Fibroblast of skin of scalp (primary cell): Measurements from ENCODE around the gene EIF5B. TPM values are rescaled to one million over a fixed set of nuclear protein-coding genes. Genes with fewer than 3 reads are reported as not detected.
A peak's percentile ranks its signal among the peaks of the same experiment; 100 is the strongest.
"Not testable (repeated sequence)": the region's sequence is repeated elsewhere in the genome, so short reads cannot be mapped to it uniquely, and the experiment has no call there.

Experiments used
- DNase-seq: peaks from one replicate; pipeline ENCODE4 v3.0.0-alpha.2; 2013
- polyA plus RNA-seq, 2 experiments: library from polyadenylated mRNA; unstranded; fragments of 120-200 nt; gene quantifications; one replicate each; pipeline ENCODE4 v1.2.1, GENCODE V29; 2013; ENCODE audit not compliant: insufficient read length in 2 of 2

The EIF5B gene
- 52.0 TPM for polyA plus RNA-seq (2013, experiment 1 of 2; ENCODE audit: insufficient read length)
- 63.6 TPM for polyA plus RNA-seq (2013, experiment 2 of 2; ENCODE audit: insufficient read length)

- DNase-seq = peak; percentile 97
These were observed at the start of gene EIF5B for GRCh38 chr2:99337113-99338028. Gene EIF5B (plus strand): TSS chr2:99337389. CDS start chr2:99337555, 166 bp downstream.

- DNase-seq = peak; percentile 51
These were observed 39.2 kb upstream of the EIF5B start for GRCh38 chr2:99297994-99298393.

- no peak for DNase-seq
These were observed 37.6 kb upstream of the EIF5B start for GRCh38 chr2:99299580-99299979.

GRCh38 chr2:99301097-99301496 lies 36.1 kb upstream of the EIF5B start, which contains the start of gene LYG1:
Gene LYG1 (minus strand): TSS chr2:99301197. CDS start chr2:99295670, 5,527 bp downstream.
- DNase-seq = not testable (repeated sequence)

GRCh38 chr2:99317161-99317872 lies 19.9 kb upstream of the EIF5B start:
- no peak for DNase-seq

GRCh38 chr2:99317873-99318200 lies 19.4 kb upstream of the EIF5B start:
- DNase-seq = not testable (repeated sequence)

GRCh38 chr2:99325384-99325783 lies 11.8 kb upstream of the EIF5B start:
- no peak for DNase-seq

GRCh38 chr2:99335911-99336803 lies 1.0 kb upstream of the EIF5B start, which contains the start of gene TXNDC9:
Gene TXNDC9 (minus strand): TSS chr2:99336333. CDS start chr2:99333210, 3,123 bp downstream.
- peak; percentile 99 for DNase-seq

- DNase-seq = no peak
These were observed 431 bp upstream of the EIF5B start for GRCh38 chr2:99336804-99337112.

GRCh38 chr2:99338029-99338585 lies 918 bp downstream of the EIF5B start:
- DNase-seq = no peak

GRCh38 chr2:99340669-99341236 lies 3.6 kb downstream of the EIF5B start:
- DNase-seq = no peak

- DNase-seq = no peak
These were observed 5.3 kb downstream of the EIF5B start for GRCh38 chr2:99342536-99342935.

GRCh38 chr2:99345446-99345845 lies 8.3 kb downstream of the EIF5B start:
- not testable (repeated sequence) for DNase-seq

- DNase-seq = no peak
These were observed 9.0 kb downstream of the EIF5B start for GRCh38 chr2:99346218-99346617.

- DNase-seq = no peak
These were observed 11.0 kb downstream of the EIF5B start for GRCh38 chr2:99348173-99348572.

- DNase-seq = no peak
These were observed 13.0 kb downstream of the EIF5B start for GRCh38 chr2:99350194-99350593.

- DNase-seq = peak; percentile 66
These were observed 16.9 kb downstream of the EIF5B start for GRCh38 chr2:99354070-99354469.

GRCh38 chr2:99354825-99355224 lies 17.6 kb downstream of the EIF5B start:
- DNase-seq = not testable (repeated sequence)

- DNase-seq = no peak
These were observed 19.7 kb downstream of the EIF5B start for GRCh38 chr2:99356853-99357252.

GRCh38 chr2:99365661-99366060 lies 28.5 kb downstream of the EIF5B start:
- DNase-seq = no peak

- not testable (repeated sequence) for DNase-seq
These were observed 31.7 kb downstream of the EIF5B start for GRCh38 chr2:99368854-99369253.

- DNase-seq = no peak
These were observed 36.0 kb downstream of the EIF5B start for GRCh38 chr2:99373144-99373543.
